ENCODE measurements around the gene TGM5.

DNA sequence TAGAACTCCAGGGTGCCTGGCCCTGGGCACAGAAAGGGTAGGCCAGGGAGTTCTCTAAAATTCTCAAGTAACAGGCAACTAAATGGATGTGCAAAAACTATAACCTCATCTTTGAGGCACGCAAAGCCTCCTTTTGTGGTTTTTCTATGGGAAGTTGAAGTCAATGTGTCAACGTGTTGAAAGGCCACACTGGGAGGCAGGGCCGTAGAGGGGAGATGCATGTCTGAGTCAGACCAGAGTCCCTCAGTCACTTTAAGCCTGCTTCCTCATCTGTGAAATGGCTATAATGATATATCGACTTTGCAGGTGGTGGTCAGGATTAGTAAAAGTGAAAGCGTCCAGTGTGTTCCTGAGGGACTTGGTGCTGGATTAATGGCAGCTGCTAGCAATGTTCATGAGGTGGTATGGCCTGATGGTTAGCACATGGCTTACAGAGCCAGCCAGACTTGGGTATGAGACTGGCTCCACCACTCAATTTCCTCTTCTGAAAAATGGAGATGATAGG lies 17.0 kb downstream of the TGM5 start:
- TF ChIP-seq CTCF (conservative IDR thresholded peaks at IDR 0.05): no peak
- no peak for TF ChIP-seq ZFX (IDR thresholded peaks at IDR 0.05)
